Pancreas (tissue), 10 donors: Measurements from ENCODE around the gene MAP2K5. TPM values are rescaled to one million over a fixed set of nuclear protein-coding genes. Genes with fewer than 3 reads are reported as not detected.

Experiments used
- ATAC-seq, 4 donors: fragments of 200-7000 bp; cut with Tn5 transposase; one replicate each; pipeline versions ENCODE4 v1.8.0 to v1.9.1; 2020; ENCODE audit warnings: mild to moderate bottlenecking in 4 of 4, moderate library complexity in 4 of 4
- DNase-seq, 6 donors: peaks; one replicate each; pipeline ENCODE4 v3.0.0-alpha.2; 2020
- FAIRE-seq: peaks from 2 replicates; lab custom pipeline; 2012; peaks lifted over from hg19 to GRCh38; lab: Jason Lieb, UNC
- H3K27ac ChIP-seq, 4 donors: fragments of 200-600 bp; sonication (generic); 1 replicate in 3 of 4; 2 replicates in 1 of 4; pipeline versions ENCODE4 v1.5.0 to v1.8.0; 2020
- H3K27me3 ChIP-seq, 4 donors: fragments of 200-600 bp; one replicate each; pipeline ENCODE4 v1.8.0; 2021
- H3K36me3 ChIP-seq, 3 donors: fragments of 200-600 bp; sonication (generic) in 1 of 3; one replicate each; pipeline versions ENCODE4 v1.5.0 to v1.8.0; 2020 to 2021
- H3K4me1 ChIP-seq, 3 donors: fragments of 200-600 bp; one replicate each; pipeline ENCODE4 v1.8.0; 2021
- H3K4me3 ChIP-seq, 4 donors: fragments of 200-600 bp; sonication (generic) in 2 of 4; one replicate each; pipeline versions ENCODE4 v1.5.0 to v1.8.0; 2020 to 2021
- H3K9me3 ChIP-seq, 4 donors: fragments of 200-600 bp; one replicate each; pipeline ENCODE4 v1.8.0; 2021
- WGBS, 2 donors: extraction: QIAGEN DNeasy Blood & Tissue Kit; methylation state at CpG; one replicate each; pipeline ENCODE4 v1.1.7; 2013; 5-methylcytosine and 5-hydroxymethylcytosine counted together
- intact Hi-C, 3 donors: fragments of 100-400 bp; cut with DNase I; formaldehyde crosslinking; loops; one replicate each; pipeline versions ENCODE4 v1.11.1 to v1.14.2; 2022
- polyA plus RNA-seq, 2 donors: library from polyadenylated mRNA; stranded (reverse); fragments of 200-250 nt; gene quantifications; one replicate each; pipeline ENCODE4 v1.2.3, GENCODE V29; 2013
- total RNA-seq, 6 donors: library from RNA; stranded (reverse); fragmentation: NEBNext Ultra II Directional in 4 of 6; extraction: Animal tissue kit (Norgen Biotek cat#: 25700) in 4 of 6; gene quantifications; one replicate each; pipeline versions ENCODE4 v1.2.1 to v1.2.4, GENCODE V29; 2021 to 2023
- TF ChIP-seq, protein P1 (sequence below), 4 donors: fragments of 200-600 bp; sonication (generic) in 3 of 4; IDR thresholded peaks; one replicate each; pipeline versions ENCODE4 v1.5.0 to v1.8.0; 2021; ENCODE audit warnings: antibody characterized with exemption in 4 of 4
- donor health status: healthy with polysubstance abuse.
- donor health status: DM: no; HTN: no; CAD: no; lungs with moderate emphysema.
- donor health status: DM: no; HTN: no; CAD: no.
- donor health status: control.
- donor health status: control.
- donor health status: Bipolar disorder and iron deficiency.
- donor health status: DM: yes; HTN: yes; CAD: no.
- donor health status: DM: no; HTN: no; CAD: no.
- donor health status: DM: no; HTN: no; CAD: no.
- donor health status: DM: yes; HTN: yes; CAD: no.

Gene MAP2K5
- total and polyA plus RNA-seq, 8 donors = 5.5 to 14.8 (median 10.0) TPM

DNA sequence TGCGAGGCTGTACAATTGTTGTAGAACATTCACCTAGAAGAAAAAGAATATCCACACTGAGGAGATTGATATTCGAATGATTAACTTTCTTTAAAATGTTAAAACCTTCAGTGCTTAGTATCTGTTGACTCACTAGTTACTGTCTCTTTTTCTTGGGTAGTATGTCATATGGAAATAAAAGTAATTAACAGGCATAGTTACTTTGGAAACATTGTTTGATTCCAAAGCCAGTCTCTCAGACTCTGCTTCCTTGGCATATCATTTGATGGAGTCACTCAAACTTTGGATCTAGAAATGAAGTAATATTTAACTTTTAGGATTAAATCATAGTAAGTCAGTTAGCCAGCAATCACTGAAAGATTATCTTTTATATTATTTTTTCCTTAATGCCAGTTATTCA lies 63.4 kb downstream of the MAP2K5 start:
- H3K27me3 ChIP-seq = no peaks in the 10 kb centered on the region
- no peaks in the 10 kb centered on the region for H3K36me3 ChIP-seq
- FAIRE-seq (no peak), DNase-seq (no peak), ATAC-seq (no peak)
- no peaks in the 10 kb centered on the region for H3K9me3 ChIP-seq
- H3K27ac ChIP-seq = no peak overlapping the region
- 89 to 95% methylated on average over 2 of the region's 2 CpGs for WGBS, 2 donors
- TF ChIP-seq, protein P1, sequence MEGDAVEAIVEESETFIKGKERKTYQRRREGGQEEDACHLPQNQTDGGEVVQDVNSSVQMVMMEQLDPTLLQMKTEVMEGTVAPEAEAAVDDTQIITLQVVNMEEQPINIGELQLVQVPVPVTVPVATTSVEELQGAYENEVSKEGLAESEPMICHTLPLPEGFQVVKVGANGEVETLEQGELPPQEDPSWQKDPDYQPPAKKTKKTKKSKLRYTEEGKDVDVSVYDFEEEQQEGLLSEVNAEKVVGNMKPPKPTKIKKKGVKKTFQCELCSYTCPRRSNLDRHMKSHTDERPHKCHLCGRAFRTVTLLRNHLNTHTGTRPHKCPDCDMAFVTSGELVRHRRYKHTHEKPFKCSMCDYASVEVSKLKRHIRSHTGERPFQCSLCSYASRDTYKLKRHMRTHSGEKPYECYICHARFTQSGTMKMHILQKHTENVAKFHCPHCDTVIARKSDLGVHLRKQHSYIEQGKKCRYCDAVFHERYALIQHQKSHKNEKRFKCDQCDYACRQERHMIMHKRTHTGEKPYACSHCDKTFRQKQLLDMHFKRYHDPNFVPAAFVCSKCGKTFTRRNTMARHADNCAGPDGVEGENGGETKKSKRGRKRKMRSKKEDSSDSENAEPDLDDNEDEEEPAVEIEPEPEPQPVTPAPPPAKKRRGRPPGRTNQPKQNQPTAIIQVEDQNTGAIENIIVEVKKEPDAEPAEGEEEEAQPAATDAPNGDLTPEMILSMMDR (IDR thresholded peaks at IDR 0.05) = no peak
- intact Hi-C loops = no loop called here
- no peak overlapping the region for H3K4me3 ChIP-seq
- H3K4me1 ChIP-seq = no peaks in the 10 kb centered on the region

DNA sequence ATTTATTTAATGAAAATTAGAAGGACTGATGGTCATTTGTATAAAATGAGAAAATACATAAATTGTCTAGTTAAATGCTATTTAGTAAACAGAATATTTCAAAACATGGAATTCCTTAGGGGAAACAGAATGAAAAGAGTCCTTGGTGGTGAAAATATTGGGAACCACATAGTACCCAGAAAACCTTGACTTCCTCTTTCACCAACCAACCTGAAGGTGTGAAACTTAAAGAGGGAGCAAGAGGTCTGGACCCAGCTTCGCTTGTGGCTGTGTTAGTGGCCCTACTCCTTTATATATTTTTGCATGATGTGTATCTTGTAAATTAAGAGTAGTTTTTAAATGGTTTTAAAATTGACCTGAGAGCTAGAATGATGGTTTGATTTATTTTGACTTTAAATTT lies 64.2 kb downstream of the MAP2K5 start:
- TF ChIP-seq, protein P1 (IDR thresholded peaks at IDR 0.05) = no peak
- Histone ChIP-seq H3K27ac (no peak overlapping the region), H3K4me1 (no peaks in the 10 kb centered on the region), H3K27me3 (no peaks in the 10 kb centered on the region), H3K9me3 (no peaks in the 10 kb centered on the region), H3K4me3 (no peak overlapping the region), H3K36me3 (no peaks in the 10 kb centered on the region)
- no peak for DNase-seq
- 94 to 97% methylated on average over 1 of the region's 1 CpG for WGBS, 2 donors
- ATAC-seq = no peak
- intact Hi-C loops = no loop called here
- FAIRE-seq = no peak

DNA sequence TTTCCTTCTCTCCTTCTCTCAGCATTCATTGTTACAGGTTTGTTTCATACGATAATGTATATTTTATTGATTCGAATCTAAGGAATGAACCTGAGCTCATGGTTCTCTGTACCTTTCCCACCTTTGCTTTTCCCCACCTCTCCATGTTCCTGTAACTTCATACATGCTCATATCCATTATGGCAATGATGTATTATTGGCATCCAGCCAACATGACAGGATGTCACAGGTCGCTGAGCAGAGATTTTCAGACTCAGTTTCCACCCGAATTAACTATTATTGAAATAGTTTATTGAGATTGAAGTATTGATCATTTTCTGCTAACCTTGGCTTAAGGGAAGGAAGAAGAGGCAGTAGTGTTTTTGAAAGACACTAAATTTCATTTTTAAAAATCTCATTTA lies 64.8 kb downstream of the MAP2K5 start:
- Histone ChIP-seq H3K9me3 (no peaks in the 10 kb centered on the region), H3K27ac (no peak overlapping the region), H3K4me1 (peaks cover 0 to 3% (median 0%) of the 10 kb centered on the region in 3 donors), H3K27me3 (no peaks in the 10 kb centered on the region), H3K4me3 (no peak overlapping the region), H3K36me3 (no peaks in the 10 kb centered on the region)
- TF ChIP-seq, protein P1 (IDR thresholded peaks at IDR 0.05) = no peak
- no peak for DNase-seq
- ATAC-seq = no peak
- FAIRE-seq = no peak
- intact Hi-C loops = no loop called here
- WGBS, 2 donors = 92 to 95% methylated on average over 4 of the region's 4 CpGs

DNA sequence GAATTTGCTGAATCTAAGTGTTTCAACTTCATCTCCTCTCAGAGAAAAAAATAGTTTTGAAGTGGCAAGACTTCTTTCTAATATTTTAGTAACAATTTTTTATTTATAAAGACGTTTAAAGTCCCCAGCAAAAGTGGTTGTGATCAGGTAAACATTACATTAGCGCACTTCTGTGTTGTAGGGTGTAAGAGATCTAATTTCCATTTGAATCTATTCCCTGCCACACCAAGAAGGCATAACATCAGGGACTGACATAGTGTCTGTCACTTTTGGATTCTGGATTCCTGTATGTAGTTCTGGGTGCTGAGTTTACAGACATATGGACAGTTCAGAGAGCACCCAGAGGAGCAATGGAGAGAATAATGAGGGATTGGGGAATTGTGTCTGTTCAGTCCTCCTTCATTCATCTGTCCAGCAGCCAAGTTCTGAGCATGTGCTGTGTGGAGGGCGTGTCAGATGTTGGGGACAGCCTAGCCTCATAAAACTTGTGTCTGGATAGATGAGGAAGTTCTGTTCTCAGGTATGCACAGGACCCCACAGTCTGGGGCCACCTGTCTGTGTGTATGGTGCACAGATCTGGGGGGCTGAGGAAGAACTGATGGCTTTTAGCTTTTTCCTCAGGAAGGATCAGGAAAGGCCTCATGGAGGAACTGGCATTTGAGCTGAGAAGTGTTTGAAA lies 65.6 kb downstream of the MAP2K5 start:
- no peak overlapping the region for H3K27ac ChIP-seq
- no peak overlapping the region for H3K4me3 ChIP-seq
- intact Hi-C loops = no loop called here
- peaks cover 0 to 10% (median 0%) of the 10 kb centered on the region in 3 donors for H3K4me1 ChIP-seq
- ATAC-seq (no peak), DNase-seq (no peak), FAIRE-seq (no peak)
- 93% methylated on average over 3 of the region's 3 CpGs for WGBS, 2 donors
- TF ChIP-seq, protein P1 (IDR thresholded peaks at IDR 0.05) = no peak
- no peaks in the 10 kb centered on the region for H3K36me3 ChIP-seq
- H3K27me3 ChIP-seq = no peaks in the 10 kb centered on the region
- no peaks in the 10 kb centered on the region for H3K9me3 ChIP-seq

DNA sequence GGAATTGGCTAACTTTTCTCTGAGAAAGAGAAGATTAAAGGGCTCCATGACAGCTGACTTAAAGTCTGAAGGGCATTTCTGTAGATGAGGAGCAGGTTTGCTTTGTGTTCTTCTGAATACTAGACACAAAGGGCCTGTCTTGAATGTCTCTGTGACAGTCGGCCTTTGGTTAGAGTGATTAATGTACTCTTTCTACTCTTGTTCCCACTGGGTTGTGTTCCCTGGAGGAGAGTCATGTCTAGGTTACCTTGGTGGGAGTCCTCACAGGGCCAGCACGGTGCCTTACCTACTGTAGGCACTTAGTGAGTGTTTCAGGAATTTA lies 66.1 kb downstream of the MAP2K5 start:
- Histone ChIP-seq H3K27ac (no peak overlapping the region), H3K4me3 (no peak overlapping the region), H3K9me3 (no peaks in the 10 kb centered on the region), H3K27me3 (no peaks in the 10 kb centered on the region), H3K36me3 (no peaks in the 10 kb centered on the region), H3K4me1 (peaks cover 0 to 13% (median 3%) of the 10 kb centered on the region in 3 donors)
- no peak for DNase-seq
- WGBS, 2 donors = 91 to 94% methylated on average over 2 of the region's 2 CpGs
- no peak for FAIRE-seq
- ATAC-seq = no peak
- TF ChIP-seq, protein P1 (IDR thresholded peaks at IDR 0.05) = no peak
- intact Hi-C loops = no loop called here
